Measurements from ENCODE around the gene NIPSNAP2. TPM values are rescaled to one million over a fixed set of nuclear protein-coding genes. Genes with fewer than 3 reads are reported as not detected.
"Not testable (repeated sequence)": the region's sequence is repeated elsewhere in the genome, so short reads cannot be mapped to it uniquely, and the experiment has no call there.

NIPSNAP2 gene
- total RNA-seq, 1 donor from 2014 or later, result 80.6 TPM

- Histone ChIP-seq H3K9me3 (ENCODE audit: low read depth) (no peaks in the 10 kb centered on the region), H3K4me1 (peaks cover 10% of the 10 kb centered on the region), H3K4me2 (no peak overlapping the region), H2AFZ (replicated peaks) (no peak overlapping the region), H3K27me3 (no peaks in the 10 kb centered on the region), H3K4me3 (no peak overlapping the region), H3K27ac (no peak overlapping the region), H3K9ac (no peak overlapping the region), H4K20me1 (ENCODE audit: low read depth) (peaks cover 13% of the 10 kb centered on the region), H3K79me2 (ENCODE audit: low read depth) (peaks cover 68% of the 10 kb centered on the region), H3F3A (ENCODE audit: low read depth) (peaks cover 16% of the 10 kb centered on the region), H3K36me3 (peaks cover 4% of the 10 kb centered on the region)
- peaks cover 5% of the 10 kb centered on the region for H3K27me3 Mint-ChIP-seq (ENCODE audit: insufficient read depth, low read depth)
- H3K4me3 Mint-ChIP-seq, result no peak overlapping the region
- H3K36me3 Mint-ChIP-seq, result peaks cover 2% of the 10 kb centered on the region
- no peak for TF ChIP-seq EZH2phosphoT487 (IDR thresholded peaks at IDR 0.05)
- DNase-seq (ENCODE audit: low spot score), result no peak
- H3K4me1 Mint-ChIP-seq, result peaks cover 29% of the 10 kb centered on the region
- H3K27ac Mint-ChIP-seq, result no peak overlapping the region
- no peaks in the 10 kb centered on the region for H3K9me3 Mint-ChIP-seq
These were observed 83.9 kb downstream of the NIPSNAP2 start for GRCh38 chr7:56048245-56048644.

- H3K36me3 ChIP-seq; H2AFZ ChIP-seq (replicated peaks); H3K27ac Mint-ChIP-seq; H3K36me3 Mint-ChIP-seq; H3K9ac ChIP-seq; H3K27me3 Mint-ChIP-seq (ENCODE audit: insufficient read depth, low read depth); H3K27me3 ChIP-seq; H3K4me3 ChIP-seq; H3K9me3 Mint-ChIP-seq; DNase-seq (ENCODE audit: low spot score); H3K9me3 ChIP-seq (ENCODE audit: low read depth); H3K4me2 ChIP-seq; H3K27ac ChIP-seq: not testable (repeated sequence)
- Histone ChIP-seq H4K20me1 (ENCODE audit: low read depth) (peaks cover 15% of the 10 kb centered on the region), H3K79me2 (ENCODE audit: low read depth) (peaks cover 73% of the 10 kb centered on the region), H3K4me1 (peaks cover 15% of the 10 kb centered on the region), H3F3A (ENCODE audit: low read depth) (peaks cover 17% of the 10 kb centered on the region)
- Mint-ChIP-seq H3K4me3 (peak overlapping the region; percentile 66), H3K4me1 (peaks cover 33% of the 10 kb centered on the region)
These were observed 84.4 kb downstream of the NIPSNAP2 start for GRCh38 chr7:56048763-56049162.

Other genes starting within 250 kb of the NIPSNAP2 start
- not detected in 2 replicates for gene SEPTIN14, start 101.8 kb upstream of the NIPSNAP2 start, total RNA-seq (ENCODE audit: low replicate concordance)
- 4.6 and 7.4 TPM in 2 replicates for gene ZNF713, start 77.1 kb upstream of the NIPSNAP2 start, total RNA-seq (ENCODE audit: low replicate concordance)
- 9.8 and 15.3 TPM in 2 replicates for gene MRPS17, start 12.7 kb upstream of the NIPSNAP2 start, total RNA-seq (ENCODE audit: low replicate concordance)
- 54.9 and 72.2 TPM in 2 replicates for gene PSPH, start 86.9 kb downstream of the NIPSNAP2 start, total RNA-seq (ENCODE audit: low replicate concordance)
- gene CCT6A, start 87.2 kb downstream of the NIPSNAP2 start, total RNA-seq (ENCODE audit: low replicate concordance), result 255 and 349 TPM in 2 replicates
- gene SUMF2, start 99.7 kb downstream of the NIPSNAP2 start, total RNA-seq (ENCODE audit: low replicate concordance), result 76.1 and 109 TPM in 2 replicates
- gene PHKG1, start 128.4 kb downstream of the NIPSNAP2 start, total RNA-seq (ENCODE audit: low replicate concordance), result not detected in 2 replicates
- gene CHCHD2, start 141.9 kb downstream of the NIPSNAP2 start, total RNA-seq (ENCODE audit: low replicate concordance), result 64.1 and 70.5 TPM in 2 replicates
- not detected in 2 replicates for gene NUPR2, start 151.8 kb downstream of the NIPSNAP2 start, total RNA-seq (ENCODE audit: low replicate concordance)

Data from neural progenitor cell (in vitro differentiated cells).